HG02610 (cell line): ENCODE results near the gene POPDC2.
A peak's percentile ranks its signal among the peaks of the same experiment; 100 is the strongest.
"Not testable (repeated sequence)": the region's sequence is repeated elsewhere in the genome, so short reads cannot be mapped to it uniquely, and the experiment has no call there.

Experiments used
- ATAC-seq: cut with Tn5 transposase; IDR thresholded peaks from one replicate; pipeline ENCODE4 v1.9.1; 2021; ENCODE audit warnings: mild to moderate bottlenecking, moderate library complexity; ENCODE audit not compliant: unreplicated experiment

The POPDC2 gene

DNA sequence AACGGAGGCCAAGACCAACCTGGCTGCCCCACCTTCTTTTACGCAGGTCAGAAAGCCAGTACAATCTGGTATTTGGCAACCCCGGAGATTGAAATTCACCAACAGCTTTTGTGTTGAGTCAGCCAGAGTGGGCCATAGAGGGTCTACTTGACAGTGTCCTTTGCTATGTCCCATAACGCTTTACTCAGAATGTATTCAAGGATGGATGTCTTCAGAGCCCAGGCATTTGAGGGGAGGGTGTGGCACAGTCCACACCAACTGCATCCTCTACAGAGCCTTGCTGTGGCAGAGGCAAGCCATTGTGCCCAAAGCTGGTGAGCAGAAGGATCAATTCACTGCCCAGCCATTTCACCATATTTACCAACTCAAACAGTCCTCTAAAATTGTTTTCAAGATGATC is 44.3 kb downstream of the POPDC2 start:
- no peak for ATAC-seq

DNA sequence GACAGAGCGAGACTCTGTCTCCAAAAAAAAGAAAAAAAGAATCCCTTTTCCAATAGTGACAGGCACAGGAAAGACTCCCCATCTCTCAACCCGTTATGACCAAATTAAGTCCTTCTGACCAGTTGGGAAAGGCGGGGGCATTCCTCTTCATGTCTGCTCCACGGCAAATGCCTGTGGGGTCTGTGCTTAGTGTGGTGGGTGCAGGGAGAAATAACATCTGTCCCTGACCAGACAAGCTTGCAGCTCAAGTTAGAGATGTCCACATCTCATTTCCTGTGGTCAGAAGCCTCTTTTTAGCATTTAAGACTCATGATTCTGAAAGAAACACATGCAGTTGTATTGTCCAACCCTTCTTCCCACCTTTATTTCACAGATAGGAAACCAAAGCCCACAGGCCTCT is 46.5 kb downstream of the POPDC2 start:
- no peak for ATAC-seq

DNA sequence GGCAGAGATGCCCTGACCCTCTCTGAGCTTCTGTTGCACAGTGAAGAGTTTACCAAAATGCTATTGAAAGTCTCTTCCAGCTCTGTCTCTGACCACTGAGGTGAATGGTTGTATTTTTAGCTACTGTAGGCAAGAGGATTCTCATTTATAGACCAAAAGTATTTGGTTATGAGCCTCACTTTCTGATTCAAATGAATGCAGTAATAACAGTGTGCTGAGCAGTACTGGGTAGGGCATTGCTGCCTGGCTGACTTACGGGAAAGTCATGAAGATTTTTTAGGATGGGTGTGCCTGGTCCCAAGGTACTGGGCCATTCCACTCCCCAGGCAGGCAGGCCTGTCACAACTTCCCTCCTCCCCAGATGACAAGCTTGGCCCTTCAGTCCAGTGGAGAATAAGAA is 47.2 kb downstream of the POPDC2 start:
- ATAC-seq: peak; percentile 85

DNA sequence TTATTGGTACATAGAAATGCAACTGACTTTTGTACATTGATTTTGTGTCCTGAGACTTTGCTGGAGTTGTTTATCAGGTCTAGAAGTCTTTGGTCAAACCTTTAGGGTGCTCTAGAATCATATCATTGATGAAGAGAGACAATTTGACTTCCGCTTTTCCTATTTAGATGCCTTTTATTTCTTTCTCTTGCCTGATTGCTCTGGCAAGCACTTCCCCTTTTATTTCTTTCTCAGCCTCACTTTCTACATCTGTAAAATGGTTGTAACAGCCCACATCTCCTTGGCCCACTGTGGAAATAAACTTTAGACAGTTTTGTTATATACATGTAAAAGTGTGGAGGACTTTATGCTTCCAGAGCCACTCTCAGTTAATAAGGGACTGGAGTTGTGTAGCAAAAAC is 48.7 kb downstream of the POPDC2 start:
- ATAC-seq: no peak

DNA sequence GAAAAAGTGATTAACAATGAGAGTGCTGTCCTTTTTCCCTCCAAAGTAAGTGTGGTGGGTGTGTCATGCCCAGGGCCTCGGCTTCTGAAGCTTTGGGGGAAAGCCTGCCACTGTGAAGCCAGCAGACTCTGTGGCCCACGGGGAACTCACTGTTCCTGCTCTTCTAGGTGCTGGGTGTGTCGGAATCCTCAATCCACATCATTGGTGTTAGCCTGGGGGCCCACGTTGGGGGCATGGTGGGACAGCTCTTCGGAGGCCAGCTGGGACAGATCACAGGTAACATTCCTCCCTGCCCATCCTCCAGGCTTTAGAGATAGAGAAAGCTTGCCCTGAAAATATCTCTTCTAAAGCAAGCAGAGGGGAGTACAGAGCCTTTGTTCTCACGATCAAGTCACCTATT is 51.1 kb downstream of the POPDC2 start:
- ATAC-seq: no peak

DNA sequence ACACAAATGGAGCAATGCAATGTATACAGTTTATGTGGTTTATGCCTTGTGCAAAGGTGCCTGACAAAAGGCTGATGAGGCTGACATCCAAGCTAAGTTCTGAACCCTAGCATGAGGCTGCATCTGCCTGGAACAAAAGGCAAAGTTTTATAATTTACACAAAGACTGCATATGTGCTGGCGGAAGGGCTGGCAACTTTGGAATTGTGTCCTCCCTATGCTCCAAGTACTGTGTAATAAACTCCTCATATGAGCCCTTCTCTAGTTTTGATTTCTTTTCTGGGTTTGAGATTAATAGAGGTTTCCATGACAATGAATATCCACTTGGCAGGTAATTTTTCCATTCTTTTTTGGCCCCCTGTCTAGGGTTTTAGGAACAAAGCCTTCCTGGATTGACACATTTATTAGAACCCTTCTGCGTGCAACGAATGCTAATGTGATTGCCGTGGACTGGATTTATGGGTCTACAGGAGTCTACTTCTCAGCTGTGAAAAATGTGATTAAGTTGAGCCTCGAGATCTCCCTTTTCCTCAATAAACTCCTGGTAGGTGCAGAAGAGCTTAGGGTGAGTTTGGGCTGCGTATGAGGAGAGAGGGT is 51.9 kb downstream of the POPDC2 start:
- ATAC-seq: no peak

DNA sequence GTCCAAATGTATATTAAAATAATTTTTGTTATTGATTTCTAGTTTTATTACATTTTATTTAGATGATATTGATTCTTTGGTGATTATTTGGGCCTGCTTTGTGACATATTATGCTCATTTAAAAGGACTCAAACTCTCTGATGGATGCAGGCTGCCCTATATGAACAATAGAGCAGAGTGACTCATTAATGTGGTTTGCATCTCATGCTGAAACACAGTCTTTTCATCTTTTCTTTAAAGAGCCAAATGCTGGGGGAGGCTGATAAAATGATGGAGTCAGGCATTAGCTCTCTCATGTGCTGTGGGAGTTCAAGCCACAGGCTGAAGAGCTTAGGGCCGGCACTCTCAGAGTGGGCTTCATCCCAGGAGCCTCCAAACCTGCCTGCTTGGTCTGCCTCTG is 55.5 kb downstream of the POPDC2 start:
- no peak for ATAC-seq

DNA sequence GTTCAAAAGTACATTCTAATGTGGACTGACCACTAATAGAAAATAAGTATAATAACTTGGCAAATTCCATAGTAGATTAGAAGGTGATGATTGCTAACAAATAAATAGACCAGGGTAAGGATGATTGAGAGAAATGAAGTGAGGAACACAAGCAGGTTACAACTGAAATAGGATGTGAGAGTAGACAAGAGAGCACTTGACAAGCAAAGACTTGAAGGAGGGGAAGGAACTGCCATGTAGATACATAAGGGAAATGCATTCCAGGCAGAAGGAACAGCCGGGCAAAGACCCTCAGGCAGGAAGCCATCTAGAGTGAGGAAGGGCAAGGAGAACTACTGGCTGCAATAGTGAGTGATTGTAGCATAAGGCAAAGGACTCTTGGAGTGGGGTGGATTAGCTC is 57.7 kb downstream of the POPDC2 start:
- no peak for ATAC-seq

DNA sequence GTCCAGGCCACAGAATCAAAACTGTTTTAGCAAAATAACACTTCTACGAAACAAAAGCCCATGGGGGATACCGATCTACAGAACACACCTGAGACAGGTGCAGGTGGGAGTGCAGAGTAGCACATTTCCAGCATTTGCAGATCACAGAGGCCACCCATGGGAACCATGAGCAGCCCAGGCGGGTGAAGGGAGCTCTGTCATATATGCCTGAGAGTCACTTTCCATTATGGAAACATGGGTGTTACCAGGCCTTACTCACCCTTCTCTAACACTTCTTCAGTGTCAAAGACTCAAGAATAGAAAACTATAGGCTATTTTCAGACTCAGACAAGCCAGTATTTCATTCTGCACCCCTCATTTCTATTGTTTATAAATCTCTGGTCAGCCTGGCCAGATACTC is 59.2 kb downstream of the POPDC2 start:
- ATAC-seq: no peak

DNA sequence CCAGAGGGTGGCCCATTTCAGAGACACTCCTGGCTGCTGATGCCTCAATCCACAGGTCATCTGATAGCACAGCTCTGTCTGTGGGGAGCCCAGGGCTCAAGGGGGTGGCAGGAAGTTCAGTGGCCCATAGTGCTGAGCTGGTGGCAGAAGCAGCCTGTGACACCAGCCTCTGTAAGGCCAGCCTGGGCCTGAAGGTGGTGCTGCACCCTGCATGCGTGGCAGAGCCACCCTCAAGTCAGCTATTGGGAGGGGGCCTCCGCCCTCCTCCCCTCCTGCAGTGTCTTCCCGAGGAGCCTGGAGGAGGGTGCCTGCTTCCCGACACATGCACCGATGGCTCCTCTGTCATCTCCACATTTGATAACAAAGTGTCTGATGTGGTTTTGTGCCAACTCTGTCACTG is 59.7 kb downstream of the POPDC2 start:
- peak; percentile 36 for ATAC-seq

DNA sequence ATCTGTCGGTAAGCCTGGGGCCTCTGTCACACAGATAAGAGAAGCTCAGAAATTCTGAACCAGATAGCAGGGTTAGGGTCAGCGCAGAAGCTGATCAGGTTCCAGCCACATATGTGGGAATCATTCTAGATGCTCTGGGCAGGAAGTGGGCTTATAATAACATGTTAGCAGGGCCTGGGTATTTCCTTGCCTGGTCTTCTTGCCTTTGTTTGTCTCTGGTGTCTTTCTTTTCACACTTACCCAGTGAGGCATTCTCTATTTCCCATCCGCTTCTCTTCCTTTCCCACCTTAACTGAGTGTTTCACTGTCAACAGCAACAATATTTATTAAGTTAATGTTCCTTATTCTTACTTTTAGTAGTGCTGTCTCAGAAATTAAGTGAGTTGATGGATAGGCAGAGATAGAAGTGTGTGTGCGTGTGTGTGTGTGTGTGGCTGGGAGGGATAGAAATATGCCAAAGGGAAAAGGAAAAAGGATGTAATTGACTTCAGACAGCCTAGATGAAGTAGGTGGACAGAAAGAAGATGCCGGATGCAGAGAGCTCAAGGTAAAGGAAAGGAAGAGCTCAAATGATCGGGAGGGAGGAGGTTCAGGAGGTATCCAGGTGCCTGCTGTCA is 60.7 kb downstream of the POPDC2 start:
- peak; percentile 16 for ATAC-seq

DNA sequence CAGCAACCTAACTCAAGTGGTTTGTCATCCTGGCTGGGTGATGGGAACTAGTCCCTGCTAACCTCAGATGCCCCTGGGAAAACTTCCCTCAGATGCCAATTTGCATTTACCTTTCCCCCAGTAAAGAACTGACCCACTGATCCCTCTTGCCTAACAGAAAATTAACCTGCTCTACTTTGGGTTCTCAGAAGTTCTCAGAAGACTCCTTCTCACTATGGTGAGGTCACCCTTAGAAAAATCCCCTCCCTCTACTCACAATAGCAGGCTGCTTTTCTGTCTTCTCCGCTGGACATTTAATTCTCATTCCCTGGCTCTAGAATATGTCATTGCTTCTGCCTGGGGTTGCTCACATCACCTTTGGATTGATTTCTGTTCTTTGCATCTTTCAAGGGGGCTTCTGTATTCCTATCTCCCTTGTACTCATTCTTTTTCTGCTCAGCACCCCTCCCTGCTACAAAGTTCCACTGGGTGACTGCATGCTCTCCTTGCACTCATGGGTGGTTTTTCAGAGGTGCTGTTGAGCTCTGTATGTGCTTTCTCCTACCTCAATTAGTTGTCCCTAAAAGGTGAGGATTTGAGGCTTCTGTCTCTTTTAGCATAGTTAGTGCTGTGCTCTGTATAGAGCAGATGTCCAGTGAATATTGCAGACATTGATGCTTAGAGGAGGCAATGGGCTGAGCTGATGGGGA is 61.8 kb downstream of the POPDC2 start:
- ATAC-seq: peak; percentile 71

DNA sequence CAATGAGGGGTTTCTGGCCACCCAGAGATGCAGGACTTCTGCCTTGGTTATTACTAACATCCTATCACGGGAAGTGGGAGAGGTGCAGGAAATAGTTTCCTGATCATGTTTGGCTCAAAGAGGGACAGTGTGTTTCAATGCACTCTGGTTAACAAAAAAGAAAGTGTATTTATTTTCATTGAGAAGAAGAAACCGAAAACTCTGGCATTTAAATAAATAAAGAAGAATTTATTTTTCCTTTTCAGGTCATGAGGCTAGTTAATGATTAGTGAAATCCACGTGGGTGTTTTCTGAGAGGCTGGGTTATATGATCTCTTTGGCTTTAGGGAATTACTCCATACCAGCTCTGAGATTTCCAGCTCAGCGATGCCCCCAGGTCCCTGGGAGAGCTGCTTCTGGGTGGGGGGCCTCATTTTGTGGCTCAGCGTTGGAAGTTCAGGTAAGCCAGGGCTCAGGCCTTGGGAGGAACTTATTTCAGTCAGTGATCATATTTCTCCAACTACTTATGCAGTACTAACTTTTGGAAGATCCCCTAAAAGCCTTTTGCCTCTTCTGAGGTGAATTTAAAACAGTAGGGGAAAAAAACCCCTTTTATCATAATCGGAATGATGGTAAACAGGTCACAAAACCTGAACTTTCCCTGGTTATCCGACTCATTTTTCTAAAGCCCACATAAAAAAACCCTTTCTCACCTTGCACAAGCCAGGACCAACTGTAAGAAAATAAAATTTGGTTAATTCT is 62.7 kb downstream of the POPDC2 start, which contains the start of gene PLA1A:
Gene PLA1A, plus strand, starts transcription at position 338 of the 741 bp plus-strand sequence. Its CDS starts 29 bp downstream, at position 367.
- peak; percentile 26 for ATAC-seq

DNA sequence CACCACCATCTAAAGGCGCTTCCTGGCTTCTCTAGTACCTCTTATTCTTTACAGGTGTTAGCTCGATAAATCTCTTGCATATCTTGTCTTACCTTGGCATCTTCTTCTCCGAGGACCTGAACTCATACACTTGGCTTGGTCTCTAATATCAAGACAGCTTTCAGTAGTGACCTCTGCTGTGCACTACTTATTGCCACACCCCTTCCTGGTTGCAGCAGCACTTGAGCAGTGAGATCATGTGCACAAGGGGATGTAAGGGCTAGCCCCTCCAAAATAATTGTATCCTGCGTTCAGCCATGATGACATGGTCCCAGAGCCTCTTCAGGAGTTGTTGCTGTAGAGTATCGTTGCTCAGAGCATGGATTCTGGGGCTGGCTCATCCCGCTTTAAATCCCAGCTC is 64.0 kb downstream of the POPDC2 start:
- ATAC-seq: no peak

DNA sequence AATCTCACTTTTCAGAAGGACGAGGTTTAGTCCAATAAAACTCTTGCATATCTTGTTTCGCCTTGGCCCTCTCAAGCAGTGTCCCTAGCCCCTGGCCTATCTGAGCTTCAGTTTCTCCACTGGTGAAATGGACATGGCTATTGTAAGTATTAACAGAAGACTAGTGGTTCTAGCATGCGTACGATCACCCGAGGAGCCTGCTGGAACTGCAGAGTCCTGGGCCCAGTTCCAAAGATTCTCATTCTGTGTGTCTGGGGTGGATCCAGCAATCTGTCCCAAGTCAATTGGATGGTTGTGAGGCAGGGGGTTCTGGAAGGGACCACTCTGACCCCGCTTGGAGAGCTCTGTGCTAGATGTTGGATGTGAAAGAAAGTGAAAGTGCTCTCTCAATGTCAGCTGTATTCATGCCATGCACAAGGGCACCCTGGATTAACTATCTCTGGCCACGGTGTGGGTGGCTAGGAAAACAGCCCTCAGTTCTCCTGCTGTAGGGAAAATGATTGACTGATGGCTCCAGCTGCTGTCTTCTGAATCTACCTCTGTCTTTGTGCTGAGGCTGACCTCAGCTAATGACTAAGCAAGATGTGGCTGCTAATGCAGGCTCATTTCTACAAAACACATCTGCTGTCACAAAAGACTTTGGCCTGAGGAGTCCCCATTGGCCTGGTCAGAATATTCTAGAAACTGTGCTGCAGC is 64.6 kb downstream of the POPDC2 start:
- no peak for ATAC-seq

DNA sequence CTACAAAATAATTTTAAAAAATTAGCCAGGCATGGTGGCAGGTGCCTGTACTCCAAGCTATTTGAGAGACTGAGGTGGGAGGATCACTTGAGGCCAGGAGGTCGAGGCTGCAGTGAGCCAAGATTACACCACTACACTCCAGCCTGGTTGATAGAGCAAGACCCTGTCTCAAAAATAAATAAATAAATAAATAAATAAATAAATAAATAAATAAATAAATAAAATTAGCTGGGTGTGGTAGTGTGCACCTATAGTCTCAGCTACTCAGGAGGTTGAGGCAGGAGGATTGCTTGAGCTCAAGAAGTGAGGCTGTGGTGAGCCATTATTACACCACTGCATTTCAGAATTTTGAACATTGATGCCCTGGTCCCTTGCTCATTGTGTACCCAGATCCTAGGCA is 65.5 kb downstream of the POPDC2 start:
- ATAC-seq: not testable (repeated sequence)

DNA sequence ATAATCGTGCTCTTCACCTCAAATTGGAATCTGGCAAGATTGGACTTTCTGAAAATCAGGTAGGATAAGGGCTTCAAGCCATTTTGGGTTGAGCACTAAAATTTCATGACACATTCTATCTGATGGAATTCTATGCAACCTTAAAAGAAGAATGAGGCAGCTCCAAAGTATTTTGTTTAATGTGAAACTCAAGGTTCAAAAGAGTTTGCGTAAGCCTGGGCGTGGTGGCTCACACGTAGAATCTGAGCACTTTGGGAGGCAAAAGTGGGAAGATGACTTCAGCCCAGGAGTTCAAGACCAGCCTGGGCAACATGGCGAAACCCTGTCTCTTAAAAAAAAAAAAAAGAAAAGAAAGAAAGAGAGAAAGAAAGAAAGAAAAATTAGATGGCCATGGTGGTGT is 66.3 kb downstream of the POPDC2 start:
- no peak for ATAC-seq

DNA sequence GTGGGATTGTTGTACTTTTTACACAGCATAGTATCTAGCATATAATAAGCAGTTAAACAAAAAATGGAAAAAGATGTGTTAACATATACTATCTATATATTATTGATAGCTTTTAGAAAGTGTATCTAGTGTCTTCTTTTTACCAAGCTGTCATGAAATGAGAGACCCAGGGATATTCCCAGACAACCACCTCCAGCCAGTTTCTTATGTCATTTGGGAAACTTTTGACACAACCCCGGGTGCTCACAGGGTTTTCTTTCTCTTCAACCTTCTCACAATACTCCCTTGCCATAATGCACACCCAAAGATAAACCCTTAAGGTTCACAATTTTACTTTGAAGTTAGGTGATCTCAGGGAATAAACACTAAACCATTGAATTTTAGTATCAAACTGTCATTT is 67.5 kb downstream of the POPDC2 start:
- ATAC-seq: peak; percentile 28
